ENCODE results near the gene THBS1.

THBS1 gene

GRCh38 chr15:39589815-39590644 is 9.2 kb downstream of the THBS1 start:
- no peak for DNase-seq

GRCh38 chr15:39591141-39591895 is 10.4 kb downstream of the THBS1 start:
- no peak for DNase-seq

DNA sequence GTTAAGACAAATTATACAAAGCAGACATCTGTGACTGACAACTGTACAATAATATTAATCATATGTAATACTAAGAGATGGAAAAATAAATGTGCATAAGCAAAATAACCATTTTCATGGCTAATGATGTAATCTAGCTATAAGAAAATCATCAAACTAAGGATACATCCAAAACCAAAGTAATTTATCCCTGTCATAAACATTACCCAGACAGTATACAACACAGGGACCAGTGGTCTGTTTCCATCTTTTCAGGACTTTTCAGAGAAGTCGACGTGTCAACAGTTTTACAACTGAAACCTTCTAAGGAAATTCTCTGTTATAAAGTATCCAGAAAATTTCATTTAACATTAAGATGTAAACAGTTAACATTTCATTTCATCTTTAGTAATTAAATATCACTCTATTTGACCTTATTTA is 11.0 kb downstream of the THBS1 start:
- DNase-seq, result no peak

GRCh38 chr15:39592500-39592899 is 11.6 kb downstream of the THBS1 start:
- no peak for DNase-seq

GRCh38 chr15:39593071-39593655 is 12.3 kb downstream of the THBS1 start:
- no peak for DNase-seq

DNA sequence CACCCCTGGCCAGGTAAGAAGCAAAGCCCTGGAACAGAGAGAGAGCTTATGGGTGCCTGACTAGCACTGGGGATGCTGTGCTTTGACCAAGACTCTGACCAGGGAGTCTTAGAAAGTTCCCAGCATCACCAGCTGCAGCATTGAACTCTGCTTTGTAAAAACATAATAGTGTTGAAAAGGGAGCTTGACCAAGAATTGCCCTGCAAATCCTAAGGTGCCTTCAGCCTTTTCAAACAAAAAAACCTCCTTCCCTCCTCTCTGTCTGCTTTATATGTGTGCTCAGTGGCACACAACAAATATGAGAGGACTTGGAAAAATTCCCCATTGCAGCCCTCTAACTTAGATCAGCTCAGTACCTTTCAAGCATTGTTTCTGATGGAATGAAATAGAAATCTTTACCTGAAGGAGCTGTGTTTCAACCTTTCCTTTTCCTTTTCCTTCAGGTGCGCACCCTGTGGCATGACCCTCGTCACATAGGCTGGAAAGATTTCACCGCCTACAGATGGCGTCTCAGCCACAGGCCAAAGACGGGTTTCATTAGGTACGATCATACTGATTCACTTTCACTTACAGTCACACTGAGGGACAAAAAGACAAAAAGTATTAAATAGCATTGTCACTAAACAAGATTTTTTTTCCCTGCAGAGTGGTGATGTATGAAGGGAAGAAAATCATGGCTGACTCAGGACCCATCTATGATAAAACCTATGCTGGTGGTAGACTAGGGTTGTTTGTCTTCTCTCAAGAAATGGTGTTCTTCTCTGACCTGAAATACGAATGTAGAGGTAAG is 13.0 kb downstream of the THBS1 start:
- DNase-seq, result no peak

- no peak for DNase-seq
Measured at GRCh38 chr15:39594446-39595337, 13.8 kb downstream of the THBS1 start.

DNA sequence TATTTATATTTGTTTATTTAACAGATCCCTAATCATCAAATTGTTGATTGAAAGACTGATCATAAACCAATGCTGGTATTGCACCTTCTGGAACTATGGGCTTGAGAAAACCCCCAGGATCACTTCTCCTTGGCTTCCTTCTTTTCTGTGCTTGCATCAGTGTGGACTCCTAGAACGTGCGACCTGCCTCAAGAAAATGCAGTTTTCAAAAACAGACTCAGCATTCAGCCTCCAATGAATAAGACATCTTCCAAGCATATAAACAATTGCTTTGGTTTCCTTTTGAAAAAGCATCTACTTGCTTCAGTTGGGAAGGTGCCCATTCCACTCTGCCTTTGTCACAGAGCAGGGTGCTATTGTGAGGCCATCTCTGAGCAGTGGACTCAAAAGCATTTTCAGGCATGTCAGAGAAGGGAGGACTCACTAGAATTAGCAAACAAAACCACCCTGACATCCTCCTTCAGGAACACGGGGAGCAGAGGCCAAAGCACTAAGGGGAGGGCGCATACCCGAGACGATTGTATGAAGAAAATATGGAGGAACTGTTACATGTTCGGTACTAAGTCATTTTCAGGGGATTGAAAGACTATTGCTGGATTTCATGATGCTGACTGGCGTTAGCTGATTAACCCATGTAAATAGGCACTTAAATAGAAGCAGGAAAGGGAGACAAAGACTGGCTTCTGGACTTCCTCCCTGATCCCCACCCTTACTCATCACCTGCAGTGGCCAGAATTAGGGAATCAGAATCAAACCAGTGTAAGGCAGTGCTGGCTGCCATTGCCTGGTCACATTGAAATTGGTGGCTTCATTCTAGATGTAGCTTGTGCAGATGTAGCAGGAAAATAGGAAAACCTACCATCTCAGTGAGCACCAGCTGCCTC is 14.7 kb downstream of the THBS1 start:
- no peak for DNase-seq

DNA sequence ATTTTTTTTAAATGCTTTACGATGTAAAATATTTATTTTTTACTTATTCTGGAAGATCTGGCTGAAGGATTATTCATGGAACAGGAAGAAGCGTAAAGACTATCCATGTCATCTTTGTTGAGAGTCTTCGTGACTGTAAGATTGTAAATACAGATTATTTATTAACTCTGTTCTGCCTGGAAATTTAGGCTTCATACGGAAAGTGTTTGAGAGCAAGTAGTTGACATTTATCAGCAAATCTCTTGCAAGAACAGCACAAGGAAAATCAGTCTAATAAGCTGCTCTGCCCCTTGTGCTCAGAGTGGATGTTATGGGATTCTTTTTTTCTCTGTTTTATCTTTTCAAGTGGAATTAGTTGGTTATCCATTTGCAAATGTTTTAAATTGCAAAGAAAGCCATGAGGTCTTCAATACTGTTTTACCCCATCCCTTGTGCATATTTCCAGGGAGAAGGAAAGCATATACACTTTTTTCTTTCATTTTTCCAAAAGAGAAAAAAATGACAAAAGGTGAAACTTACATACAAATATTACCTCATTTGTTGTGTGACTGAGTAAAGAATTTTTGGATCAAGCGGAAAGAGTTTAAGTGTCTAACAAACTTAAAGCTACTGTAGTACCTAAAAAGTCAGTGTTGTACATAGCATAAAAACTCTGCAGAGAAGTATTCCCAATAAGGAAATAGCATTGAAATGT is 15.6 kb downstream of the THBS1 start:
- DNase-seq, result no peak

DNA sequence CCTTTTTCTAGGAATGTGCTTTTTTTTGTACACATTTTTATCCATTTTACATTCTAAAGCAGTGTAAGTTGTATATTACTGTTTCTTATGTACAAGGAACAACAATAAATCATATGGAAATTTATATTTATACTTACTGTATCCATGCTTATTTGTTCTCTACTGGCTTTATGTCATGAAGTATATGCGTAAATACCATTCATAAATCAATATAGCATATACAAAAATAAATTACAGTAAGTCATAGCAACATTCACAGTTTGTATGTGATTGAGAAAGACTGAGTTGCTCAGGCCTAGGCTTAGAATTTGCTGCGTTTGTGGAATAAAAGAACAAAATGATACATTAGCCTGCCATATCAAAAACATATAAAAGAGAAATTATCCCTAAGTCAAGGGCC is 16.5 kb downstream of the THBS1 start:
- DNase-seq, result no peak

GRCh38 chr15:39597751-39598185 is 16.9 kb downstream of the THBS1 start:
- no peak for DNase-seq

- no peak for DNase-seq
Measured at GRCh38 chr15:39598186-39598850, 17.4 kb downstream of the THBS1 start.

DNA sequence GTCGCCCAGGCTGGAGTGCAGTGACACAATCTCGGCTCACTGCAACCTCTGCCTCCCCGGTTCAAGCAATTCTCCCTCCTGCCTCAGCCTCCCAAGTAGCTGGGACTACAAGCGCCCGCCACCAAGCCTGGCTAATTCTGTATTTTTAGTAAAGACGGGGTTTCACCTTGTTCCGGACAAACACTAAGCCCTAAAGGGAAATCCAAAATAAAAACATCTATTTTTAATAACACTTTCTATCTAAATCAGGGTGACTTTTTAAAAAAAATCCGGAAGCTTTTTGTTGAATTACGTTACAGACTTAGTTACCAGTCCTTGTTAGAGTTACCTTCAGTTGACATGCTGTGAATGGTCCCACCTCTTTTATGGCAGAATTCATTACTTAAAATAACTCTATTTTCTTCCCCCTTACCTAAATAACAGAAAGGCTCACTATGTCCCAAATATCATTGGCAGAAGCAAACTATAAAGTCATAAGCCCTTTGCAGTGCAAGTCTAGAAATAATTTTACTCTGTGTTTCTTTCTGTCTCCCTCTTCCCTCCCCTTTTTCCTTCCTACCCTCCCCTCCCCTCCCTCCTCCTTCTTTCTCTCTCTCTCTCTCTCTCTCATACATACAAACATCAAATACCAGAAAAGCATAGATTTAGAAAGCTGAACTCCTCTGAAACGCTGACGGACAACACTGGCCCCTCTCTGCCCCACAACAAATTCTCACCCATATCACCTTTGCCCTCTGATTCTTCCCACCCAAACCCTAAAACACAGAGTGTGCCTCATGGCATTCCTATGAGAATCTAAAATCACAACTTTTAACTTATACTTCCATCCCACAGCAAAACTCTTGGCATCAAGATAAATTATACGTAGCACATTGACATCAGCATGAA is 18.3 kb downstream of the THBS1 start:
- no peak for DNase-seq

GRCh38 chr15:39599871-39600270 is 19.0 kb downstream of the THBS1 start:
- no peak for DNase-seq

- no peak for DNase-seq
Measured at GRCh38 chr15:39602143-39602542, 21.3 kb downstream of the THBS1 start.

GRCh38 chr15:39605146-39605545 is 24.3 kb downstream of the THBS1 start:
- no peak for DNase-seq

GRCh38 chr15:39608185-39609139 is 27.6 kb downstream of the THBS1 start:
- no peak for DNase-seq
